ENCODE data around the gene TBC1D12.

DNA sequence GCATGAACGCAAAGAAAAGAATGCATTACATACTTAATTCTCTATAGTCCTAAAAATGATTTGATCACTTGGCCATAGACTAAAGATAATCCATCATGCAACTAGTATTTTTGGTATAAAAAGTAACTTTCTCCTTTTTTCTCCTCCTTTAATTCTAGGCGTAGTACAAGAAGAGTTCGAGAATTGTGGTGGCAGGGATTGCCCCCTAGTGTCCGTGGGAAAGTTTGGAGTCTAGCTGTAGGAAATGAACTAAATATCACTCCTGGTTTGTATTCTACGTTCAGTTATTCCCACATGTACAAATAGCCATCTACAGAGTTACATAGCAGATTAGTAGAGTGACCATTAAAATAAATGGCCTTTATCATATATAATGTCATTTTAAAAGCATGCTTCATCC is 97.7 kb downstream of the TBC1D12 start:
- TF ChIP-seq EZH2phosphoT487 (IDR thresholded peaks at IDR 0.05; ENCODE audit: low read depth) = no peak
- TF ChIP-seq, protein P1, sequence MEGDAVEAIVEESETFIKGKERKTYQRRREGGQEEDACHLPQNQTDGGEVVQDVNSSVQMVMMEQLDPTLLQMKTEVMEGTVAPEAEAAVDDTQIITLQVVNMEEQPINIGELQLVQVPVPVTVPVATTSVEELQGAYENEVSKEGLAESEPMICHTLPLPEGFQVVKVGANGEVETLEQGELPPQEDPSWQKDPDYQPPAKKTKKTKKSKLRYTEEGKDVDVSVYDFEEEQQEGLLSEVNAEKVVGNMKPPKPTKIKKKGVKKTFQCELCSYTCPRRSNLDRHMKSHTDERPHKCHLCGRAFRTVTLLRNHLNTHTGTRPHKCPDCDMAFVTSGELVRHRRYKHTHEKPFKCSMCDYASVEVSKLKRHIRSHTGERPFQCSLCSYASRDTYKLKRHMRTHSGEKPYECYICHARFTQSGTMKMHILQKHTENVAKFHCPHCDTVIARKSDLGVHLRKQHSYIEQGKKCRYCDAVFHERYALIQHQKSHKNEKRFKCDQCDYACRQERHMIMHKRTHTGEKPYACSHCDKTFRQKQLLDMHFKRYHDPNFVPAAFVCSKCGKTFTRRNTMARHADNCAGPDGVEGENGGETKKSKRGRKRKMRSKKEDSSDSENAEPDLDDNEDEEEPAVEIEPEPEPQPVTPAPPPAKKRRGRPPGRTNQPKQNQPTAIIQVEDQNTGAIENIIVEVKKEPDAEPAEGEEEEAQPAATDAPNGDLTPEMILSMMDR (IDR thresholded peaks at IDR 0.05; ENCODE audit: low read depth, low read length) = peak; percentile 32
